Measurements from ENCODE around the gene TCF4. TPM values are rescaled to one million over a fixed set of nuclear protein-coding genes. Genes with fewer than 3 reads are reported as not detected.

TCF4 gene
- total and polyA plus RNA-seq, 2 donors (not counting 3 experiments of a cell fraction or from before 2014, with no cell fraction given) = 183 to 390 TPM

GRCh38 chr18:55635439-55635838, 47.4 kb upstream of the TCF4 start:
- Histone ChIP-seq H3K4me3 (replicated peaks in 1 of 3; ENCODE audit: insufficient read depth in 1 of 3, low read depth in 1 of 3, low read length in 3 of 3) (no peak overlapping the region), H4K20me1 (replicated peaks; ENCODE audit: control insufficient read depth, extremely low read depth, insufficient read depth, low read length) (no peaks in the 10 kb centered on the region), H3K27me3 (ENCODE audit: control insufficient read depth in 2 of 2, insufficient read depth in 2 of 2, low read length in 2 of 2) (no peaks in the 10 kb centered on the region), H3K79me2 (ENCODE audit: control insufficient read depth, insufficient read depth, low read length) (no peaks in the 10 kb centered on the region), H3K4me1 (ENCODE audit: control insufficient read depth, extremely low read depth, insufficient read depth, low read length) (no peaks in the 10 kb centered on the region), H3K9me3 (replicated peaks; ENCODE audit: control insufficient read depth, insufficient read depth, low read length) (no peaks in the 10 kb centered on the region), H3K27ac (ENCODE audit: insufficient read depth, low read depth, low read length) (no peak overlapping the region), H3K36me3 (ENCODE audit: control insufficient read depth in 2 of 2, extremely low read depth in 1 of 2, insufficient read depth in 2 of 2, low read length in 2 of 2) (no peaks in the 10 kb centered on the region), H3K4me2 (ENCODE audit: insufficient read depth, low read length) (no peak overlapping the region), H2AFZ (ENCODE audit: low read depth, low read length) (no peak overlapping the region), H3K9me1 (replicated peaks; ENCODE audit: control insufficient read depth, extremely low read depth, insufficient read depth, low read length) (no peaks in the 10 kb centered on the region), H3K9ac (replicated peaks; ENCODE audit: extremely low read depth, insufficient read depth, low read length) (no peak overlapping the region)
- intact Hi-C loops (cut with micrococcal nuclease) = no loop called here
- no peak for TF ChIP-seq MYC (IDR thresholded peaks at IDR 0.05; ENCODE audit: low read depth, low read length)
- no peak for TF ChIP-seq EZH2 (IDR thresholded peaks at IDR 0.05; ENCODE audit: borderline replicate concordance, low read depth, low read length, severe bottlenecking)
- TF ChIP-seq FOS (IDR thresholded peaks at IDR 0.05; ENCODE audit: borderline replicate concordance, insufficient read depth, low read length) = no peak
- TF ChIP-seq POLR2AphosphoS5 (IDR thresholded peaks at IDR 0.05; ENCODE audit: insufficient read depth, low read depth, low read length) = no peak
- TF ChIP-seq, protein P1, sequence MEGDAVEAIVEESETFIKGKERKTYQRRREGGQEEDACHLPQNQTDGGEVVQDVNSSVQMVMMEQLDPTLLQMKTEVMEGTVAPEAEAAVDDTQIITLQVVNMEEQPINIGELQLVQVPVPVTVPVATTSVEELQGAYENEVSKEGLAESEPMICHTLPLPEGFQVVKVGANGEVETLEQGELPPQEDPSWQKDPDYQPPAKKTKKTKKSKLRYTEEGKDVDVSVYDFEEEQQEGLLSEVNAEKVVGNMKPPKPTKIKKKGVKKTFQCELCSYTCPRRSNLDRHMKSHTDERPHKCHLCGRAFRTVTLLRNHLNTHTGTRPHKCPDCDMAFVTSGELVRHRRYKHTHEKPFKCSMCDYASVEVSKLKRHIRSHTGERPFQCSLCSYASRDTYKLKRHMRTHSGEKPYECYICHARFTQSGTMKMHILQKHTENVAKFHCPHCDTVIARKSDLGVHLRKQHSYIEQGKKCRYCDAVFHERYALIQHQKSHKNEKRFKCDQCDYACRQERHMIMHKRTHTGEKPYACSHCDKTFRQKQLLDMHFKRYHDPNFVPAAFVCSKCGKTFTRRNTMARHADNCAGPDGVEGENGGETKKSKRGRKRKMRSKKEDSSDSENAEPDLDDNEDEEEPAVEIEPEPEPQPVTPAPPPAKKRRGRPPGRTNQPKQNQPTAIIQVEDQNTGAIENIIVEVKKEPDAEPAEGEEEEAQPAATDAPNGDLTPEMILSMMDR (IDR thresholded peaks at IDR 0.05; ENCODE audit: extremely low read depth in 1 of 2, insufficient read depth in 1 of 2, low read depth in 1 of 2, low read length in 2 of 2) = no peak
- TF ChIP-seq GATA2 (IDR thresholded peaks at IDR 0.05; ENCODE audit: insufficient read depth, insufficient read length, low read depth, low read length) = no peak
- TF ChIP-seq JUN (IDR thresholded peaks at IDR 0.05; ENCODE audit: borderline replicate concordance, insufficient read depth, insufficient read length, low read depth) = no peak
- TF ChIP-seq POLR2A (IDR thresholded peaks at IDR 0.05; ENCODE audit: low read depth, low read length) = no peak
- TF ChIP-seq, protein P2, sequence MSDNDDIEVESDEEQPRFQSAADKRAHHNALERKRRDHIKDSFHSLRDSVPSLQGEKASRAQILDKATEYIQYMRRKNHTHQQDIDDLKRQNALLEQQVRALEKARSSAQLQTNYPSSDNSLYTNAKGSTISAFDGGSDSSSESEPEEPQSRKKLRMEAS (IDR thresholded peaks at IDR 0.05; ENCODE audit: insufficient read depth, insufficient read length) = no peak
- no peak for FAIRE-seq
- dilution Hi-C loops (cut with MboI; ENCODE audit: extremely low pct_ligation_motif_present, low sequenced_read_pairs) = no loop called here
- DNase-seq (ENCODE audit: low read depth, low spot score) = no peak
- CTCF ChIA-PET = no interaction called here
- no TSS peak for BruUV-seq (replicated peaks)
- POLR2A ChIA-PET = no interaction called here
